ENCODE measurements around the gene SELENOS.

Gene SELENOS

DNA sequence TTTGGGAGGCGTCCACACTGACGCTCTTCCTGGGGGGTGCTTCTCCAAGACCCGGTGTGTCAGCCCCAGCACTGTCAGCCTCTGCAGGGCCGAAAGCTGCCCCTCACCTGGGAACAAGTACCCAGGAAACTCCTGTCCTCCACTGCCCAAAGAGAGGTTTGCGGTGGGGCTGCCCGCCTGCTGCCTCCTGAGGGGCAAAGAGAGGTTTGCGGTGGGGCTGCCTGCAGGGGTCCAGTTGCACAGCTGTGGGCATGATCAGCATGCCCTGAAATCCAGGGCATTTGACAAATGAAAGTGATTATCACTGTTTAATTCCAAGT is 32.8 kb upstream of the SELENOS start:
- Histone ChIP-seq H3K27me3 (replicated peaks; ENCODE audit: control insufficient read depth, insufficient read depth, low read length, poor library complexity, severe bottlenecking) (no peaks in the 10 kb centered on the region), H3K27ac (ENCODE audit: insufficient read depth, low read length, poor library complexity, severe bottlenecking) (no peak overlapping the region), H3K4me3 (ENCODE audit: insufficient read depth, low read depth, low read length, poor library complexity, severe bottlenecking) (no peak overlapping the region), H3K4me1 (ENCODE audit: control insufficient read depth, insufficient read depth, low read length, poor library complexity, severe bottlenecking) (no peaks in the 10 kb centered on the region), H3K9me3 (ENCODE audit: control insufficient read depth, low read length) (no peaks in the 10 kb centered on the region), H3K36me3 (ENCODE audit: control insufficient read depth, insufficient read depth, low read length) (no peaks in the 10 kb centered on the region)
- DNase-seq = no peak

DNA sequence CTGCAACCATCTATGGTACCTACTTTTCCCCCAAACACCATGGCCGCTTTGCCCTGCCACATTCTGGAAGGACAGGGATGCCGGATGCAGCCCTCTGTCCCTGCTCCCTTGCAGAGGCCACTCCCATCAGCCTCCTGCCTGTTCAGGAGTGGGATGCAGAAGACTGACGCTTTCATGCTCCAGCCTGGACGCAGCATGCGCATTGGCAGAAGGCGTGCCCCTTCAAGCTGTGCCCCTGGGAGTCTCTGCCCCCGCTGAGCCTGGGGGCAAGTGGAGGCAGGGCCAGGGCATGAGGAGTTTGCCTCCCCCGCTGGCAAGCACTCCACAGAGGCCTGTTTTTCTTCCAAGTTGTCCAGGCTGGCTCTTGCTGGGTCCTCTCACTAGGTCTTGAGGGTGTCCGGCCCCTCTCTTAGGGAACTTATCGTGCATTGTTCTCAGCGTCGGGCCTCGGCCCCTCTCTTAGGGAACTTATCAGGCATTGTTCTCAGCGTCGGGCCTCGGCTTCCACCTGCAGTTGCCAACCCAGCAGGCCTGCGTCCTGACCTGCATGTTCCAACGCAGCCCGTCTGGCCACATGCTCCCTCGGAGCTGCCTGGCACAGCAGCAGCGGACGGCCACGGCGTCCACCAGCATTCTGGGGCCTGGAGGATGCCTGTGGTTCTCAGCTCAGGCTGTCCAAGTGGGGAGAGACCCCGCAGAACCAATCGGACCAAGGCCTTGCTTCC is 32.3 kb upstream of the SELENOS start:
- Histone ChIP-seq H3K27ac (ENCODE audit: insufficient read depth, low read length, poor library complexity, severe bottlenecking) (no peak overlapping the region), H3K27me3 (replicated peaks; ENCODE audit: control insufficient read depth, insufficient read depth, low read length, poor library complexity, severe bottlenecking) (no peaks in the 10 kb centered on the region), H3K36me3 (ENCODE audit: control insufficient read depth, insufficient read depth, low read length) (no peaks in the 10 kb centered on the region), H3K4me3 (ENCODE audit: insufficient read depth, low read depth, low read length, poor library complexity, severe bottlenecking) (no peak overlapping the region), H3K9me3 (ENCODE audit: control insufficient read depth, low read length) (no peaks in the 10 kb centered on the region), H3K4me1 (ENCODE audit: control insufficient read depth, insufficient read depth, low read length, poor library complexity, severe bottlenecking) (no peaks in the 10 kb centered on the region)
- no peak for DNase-seq

DNA sequence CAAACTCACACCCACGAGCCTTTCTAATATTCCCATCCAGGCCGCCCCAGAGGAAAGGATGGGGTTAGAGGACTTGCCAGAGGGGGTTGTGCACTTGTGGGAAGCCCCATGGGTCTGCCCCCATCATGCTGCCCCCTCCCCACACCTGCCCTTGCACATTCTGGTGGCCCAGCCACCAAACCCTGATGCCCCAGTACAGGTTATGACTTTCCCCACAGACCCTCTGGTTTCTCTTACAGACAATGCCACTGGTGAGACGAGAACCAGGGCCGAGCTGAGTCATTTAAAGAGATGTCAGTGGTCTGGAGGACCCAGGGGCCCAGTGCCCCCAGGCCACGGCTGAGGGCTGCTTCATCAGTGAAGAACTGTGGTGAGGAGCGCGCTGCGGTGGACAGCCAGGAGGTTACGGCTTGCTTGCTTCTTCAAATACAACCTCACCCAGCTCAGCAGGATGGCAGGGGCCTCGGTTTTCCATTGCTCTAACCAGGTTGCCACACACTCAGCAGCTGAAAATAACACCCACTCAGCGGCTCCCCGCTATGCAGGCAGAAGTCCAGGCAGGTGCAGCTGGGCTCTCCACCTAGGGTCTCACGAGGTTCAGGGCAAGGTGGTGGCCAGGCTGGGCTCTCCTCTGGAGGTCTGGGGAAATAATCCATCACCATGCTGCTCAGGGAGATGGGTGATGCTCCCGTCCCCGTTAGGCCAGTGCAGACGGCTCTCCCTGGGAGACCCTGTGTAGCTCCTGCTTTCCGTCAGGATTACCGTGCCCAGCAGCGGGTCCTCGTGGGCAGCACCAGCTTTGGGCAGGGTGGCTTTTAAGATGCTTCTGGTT is 31.5 kb upstream of the SELENOS start:
- Histone ChIP-seq H3K4me1 (ENCODE audit: control insufficient read depth, insufficient read depth, low read length, poor library complexity, severe bottlenecking) (no peaks in the 10 kb centered on the region), H3K9me3 (ENCODE audit: control insufficient read depth, low read length) (no peaks in the 10 kb centered on the region), H3K4me3 (ENCODE audit: insufficient read depth, low read depth, low read length, poor library complexity, severe bottlenecking) (no peak overlapping the region), H3K27ac (ENCODE audit: insufficient read depth, low read length, poor library complexity, severe bottlenecking) (no peak overlapping the region), H3K27me3 (replicated peaks; ENCODE audit: control insufficient read depth, insufficient read depth, low read length, poor library complexity, severe bottlenecking) (no peaks in the 10 kb centered on the region), H3K36me3 (ENCODE audit: control insufficient read depth, insufficient read depth, low read length) (no peaks in the 10 kb centered on the region)
- DNase-seq = no peak

DNA sequence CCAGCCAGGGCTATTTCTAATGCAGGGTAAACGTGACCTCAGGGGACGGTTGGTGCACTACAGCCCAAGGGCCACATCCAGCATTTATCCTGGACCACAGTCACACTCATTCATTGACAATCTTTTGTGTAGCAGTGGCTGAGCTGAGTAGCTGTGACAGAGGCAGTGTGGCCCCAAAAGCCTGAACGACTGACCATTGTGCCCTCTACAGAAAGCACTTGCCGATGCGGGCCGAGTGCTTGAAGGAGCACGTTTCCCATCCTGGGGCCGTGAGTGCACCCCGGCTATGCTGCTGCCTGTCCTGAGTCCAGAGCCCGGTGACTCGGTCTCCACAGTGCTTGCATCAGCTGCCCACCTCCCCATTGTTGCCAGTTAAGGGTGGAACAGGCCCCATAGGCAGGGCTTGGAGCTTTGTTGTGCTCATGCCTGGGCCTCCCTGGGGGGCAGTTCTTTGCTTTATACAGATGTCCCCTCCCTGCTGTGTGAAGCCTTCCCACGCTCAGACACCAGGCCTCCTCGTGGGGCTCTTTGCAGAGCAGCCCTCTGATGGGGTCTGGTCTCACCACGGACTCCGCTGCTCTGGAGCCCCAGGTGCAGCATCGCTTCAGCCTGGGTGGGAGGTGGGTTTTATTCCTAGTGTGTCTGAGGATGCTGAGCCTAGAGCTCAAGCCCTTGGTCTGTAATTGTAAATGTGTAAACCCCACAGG is 30.8 kb upstream of the SELENOS start:
- H3K9me3 ChIP-seq (ENCODE audit: control insufficient read depth, low read length) = no peaks in the 10 kb centered on the region
- no peaks in the 10 kb centered on the region for H3K36me3 ChIP-seq (ENCODE audit: control insufficient read depth, insufficient read depth, low read length)
- no peak overlapping the region for H3K4me3 ChIP-seq (ENCODE audit: insufficient read depth, low read depth, low read length, poor library complexity, severe bottlenecking)
- H3K4me1 ChIP-seq (ENCODE audit: control insufficient read depth, insufficient read depth, low read length, poor library complexity, severe bottlenecking) = no peaks in the 10 kb centered on the region
- H3K27me3 ChIP-seq (replicated peaks; ENCODE audit: control insufficient read depth, insufficient read depth, low read length, poor library complexity, severe bottlenecking) = no peaks in the 10 kb centered on the region
- H3K27ac ChIP-seq (ENCODE audit: insufficient read depth, low read length, poor library complexity, severe bottlenecking) = no peak overlapping the region
- no peak for DNase-seq

DNA sequence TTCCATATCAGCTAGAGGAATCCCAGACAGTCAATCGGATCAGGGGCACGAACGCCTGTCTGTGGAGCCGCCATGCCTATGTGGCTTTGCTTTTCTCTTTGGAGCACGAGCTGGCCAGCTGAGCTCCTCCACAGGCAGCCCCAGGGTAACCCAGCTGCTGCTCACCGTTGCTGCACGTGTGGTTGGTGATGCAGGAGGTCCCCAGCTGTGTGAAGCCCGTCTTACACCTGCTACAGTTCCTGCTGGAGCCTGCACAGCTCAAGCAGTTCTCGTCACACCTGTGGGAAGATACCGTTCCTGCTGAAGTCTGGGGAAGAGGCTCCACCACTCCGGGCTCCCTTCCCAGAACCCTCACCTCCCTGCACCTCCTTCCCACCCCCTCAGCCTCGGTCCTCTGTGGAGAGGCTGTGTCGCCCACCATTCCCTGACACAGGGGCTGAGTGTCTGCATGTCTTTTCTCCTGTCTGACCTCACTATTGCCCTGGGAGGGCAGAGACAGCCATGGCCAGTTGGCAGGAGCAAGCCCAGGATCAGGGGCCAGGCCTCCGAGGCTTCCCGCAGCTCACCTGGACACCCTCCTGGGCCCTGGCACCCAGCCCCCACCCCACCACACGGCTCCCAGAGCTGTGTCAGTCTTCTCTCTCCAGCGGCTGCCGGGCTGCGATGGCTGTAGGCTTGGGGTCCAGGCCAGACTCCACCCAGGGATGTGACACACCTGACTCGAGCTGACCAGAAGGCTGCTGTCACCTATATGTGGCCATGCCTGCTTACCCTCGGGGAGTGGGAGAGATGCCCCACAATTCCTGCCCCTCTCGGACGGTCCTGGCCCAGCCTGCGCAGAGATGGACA is 30.0 kb upstream of the SELENOS start:
- Histone ChIP-seq H3K9me3 (ENCODE audit: control insufficient read depth, low read length) (no peaks in the 10 kb centered on the region), H3K27ac (ENCODE audit: insufficient read depth, low read length, poor library complexity, severe bottlenecking) (no peak overlapping the region), H3K27me3 (replicated peaks; ENCODE audit: control insufficient read depth, insufficient read depth, low read length, poor library complexity, severe bottlenecking) (no peaks in the 10 kb centered on the region), H3K4me1 (ENCODE audit: control insufficient read depth, insufficient read depth, low read length, poor library complexity, severe bottlenecking) (no peaks in the 10 kb centered on the region), H3K4me3 (ENCODE audit: insufficient read depth, low read depth, low read length, poor library complexity, severe bottlenecking) (no peak overlapping the region), H3K36me3 (ENCODE audit: control insufficient read depth, insufficient read depth, low read length) (no peaks in the 10 kb centered on the region)
- DNase-seq = no peak

DNA sequence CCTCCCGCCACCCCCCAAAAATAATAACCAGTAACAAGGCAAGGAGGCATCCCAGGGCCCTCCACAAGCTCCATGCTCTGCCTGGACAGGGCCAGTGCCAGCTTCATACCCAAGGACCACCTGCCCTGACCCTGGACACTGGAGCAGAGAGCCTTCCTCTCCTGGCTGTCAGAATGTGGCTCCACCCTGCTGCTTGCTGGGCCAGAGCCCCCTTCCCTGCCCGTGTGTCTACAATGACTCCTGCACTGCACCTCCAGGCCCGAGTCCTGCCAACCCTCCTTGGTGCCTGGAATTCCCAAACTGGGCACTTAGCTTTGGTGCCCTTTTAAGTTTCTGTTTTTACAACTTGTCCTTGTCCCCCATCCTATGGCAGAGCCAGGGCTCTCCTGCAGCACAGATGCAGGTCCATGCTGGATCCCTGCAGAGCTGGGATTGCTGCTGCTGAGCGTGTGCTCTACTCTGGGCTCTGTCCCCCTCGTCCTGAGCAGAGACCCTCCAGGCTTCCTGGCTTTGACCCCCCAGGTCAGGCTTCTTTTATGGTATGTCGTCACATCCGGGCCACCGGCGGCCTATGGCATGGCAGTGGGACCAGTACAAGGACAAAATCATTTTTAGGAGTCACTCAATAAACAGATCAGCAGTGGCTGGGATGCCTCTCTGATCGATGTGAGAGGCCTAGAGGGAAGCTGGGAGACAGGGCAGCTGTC is 29.2 kb upstream of the SELENOS start:
- Histone ChIP-seq H3K4me3 (ENCODE audit: insufficient read depth, low read depth, low read length, poor library complexity, severe bottlenecking) (no peak overlapping the region), H3K4me1 (ENCODE audit: control insufficient read depth, insufficient read depth, low read length, poor library complexity, severe bottlenecking) (no peaks in the 10 kb centered on the region), H3K27me3 (replicated peaks; ENCODE audit: control insufficient read depth, insufficient read depth, low read length, poor library complexity, severe bottlenecking) (no peaks in the 10 kb centered on the region), H3K27ac (ENCODE audit: insufficient read depth, low read length, poor library complexity, severe bottlenecking) (no peak overlapping the region), H3K36me3 (ENCODE audit: control insufficient read depth, insufficient read depth, low read length) (no peaks in the 10 kb centered on the region), H3K9me3 (ENCODE audit: control insufficient read depth, low read length) (no peaks in the 10 kb centered on the region)
- no peak for DNase-seq

DNA sequence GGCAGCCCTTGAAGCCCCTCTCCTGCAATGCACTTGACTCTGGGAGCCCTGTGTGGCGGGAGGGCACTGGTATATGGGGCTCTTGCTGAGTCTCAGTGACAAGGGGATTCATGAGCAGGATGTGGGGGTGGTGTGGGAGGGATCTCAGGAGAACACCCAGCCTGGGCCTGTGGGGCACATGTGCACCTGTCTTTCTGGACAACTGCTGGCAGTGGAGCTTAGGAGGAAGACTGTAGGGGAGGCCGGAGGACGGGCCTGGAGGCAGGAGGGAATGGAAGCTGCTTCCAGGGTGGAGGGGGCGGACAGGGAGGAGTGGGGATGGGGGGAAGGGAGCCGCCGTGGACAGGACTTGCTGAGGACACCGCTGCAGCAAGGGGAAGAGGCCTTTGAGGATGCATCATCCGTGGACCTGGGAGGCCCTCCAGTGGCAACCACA is 28.6 kb upstream of the SELENOS start:
- no peak overlapping the region for H3K27ac ChIP-seq (ENCODE audit: insufficient read depth, low read length, poor library complexity, severe bottlenecking)
- H3K36me3 ChIP-seq (ENCODE audit: control insufficient read depth, insufficient read depth, low read length) = no peaks in the 10 kb centered on the region
- H3K4me1 ChIP-seq (ENCODE audit: control insufficient read depth, insufficient read depth, low read length, poor library complexity, severe bottlenecking) = no peaks in the 10 kb centered on the region
- H3K27me3 ChIP-seq (replicated peaks; ENCODE audit: control insufficient read depth, insufficient read depth, low read length, poor library complexity, severe bottlenecking) = no peaks in the 10 kb centered on the region
- no peak for DNase-seq
- no peak overlapping the region for H3K4me3 ChIP-seq (ENCODE audit: insufficient read depth, low read depth, low read length, poor library complexity, severe bottlenecking)
- H3K9me3 ChIP-seq (ENCODE audit: control insufficient read depth, low read length) = no peaks in the 10 kb centered on the region

DNA sequence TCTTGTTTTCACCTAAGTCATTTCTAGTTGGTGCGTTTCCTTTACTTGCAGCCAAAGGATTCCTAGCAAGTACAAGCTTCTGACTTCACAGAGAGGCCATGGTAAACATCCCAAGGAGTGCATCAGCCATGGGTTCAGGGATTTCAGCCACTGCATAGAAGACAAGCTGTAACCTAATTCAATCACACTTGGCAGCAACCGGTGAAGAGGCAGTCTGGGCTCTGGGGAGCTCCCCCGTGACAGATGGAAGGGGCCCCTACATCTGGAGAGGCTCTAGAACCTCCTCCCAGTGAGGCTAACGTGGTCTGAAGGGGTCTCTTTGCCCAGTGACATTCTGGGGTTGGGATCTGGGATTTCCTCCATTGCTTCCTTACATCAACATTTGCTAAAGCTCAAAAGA is 26.1 kb upstream of the SELENOS start:
- H3K4me1 ChIP-seq (ENCODE audit: control insufficient read depth, insufficient read depth, low read length, poor library complexity, severe bottlenecking) = no peaks in the 10 kb centered on the region

More for the DNA sequence above, 26.1 kb upstream of the SELENOS start:
- Histone ChIP-seq H3K36me3 (ENCODE audit: control insufficient read depth, insufficient read depth, low read length) (no peaks in the 10 kb centered on the region), H3K27me3 (replicated peaks; ENCODE audit: control insufficient read depth, insufficient read depth, low read length, poor library complexity, severe bottlenecking) (no peaks in the 10 kb centered on the region), H3K4me3 (ENCODE audit: insufficient read depth, low read depth, low read length, poor library complexity, severe bottlenecking) (no peak overlapping the region), H3K27ac (ENCODE audit: insufficient read depth, low read length, poor library complexity, severe bottlenecking) (no peak overlapping the region), H3K9me3 (ENCODE audit: control insufficient read depth, low read length) (no peaks in the 10 kb centered on the region)
- DNase-seq = no peak

All from effector memory CD4-positive, alpha-beta T cell (primary cell).